K562 (cell line): ENCODE measurements around the gene DPH5. TPM values are rescaled to one million over a fixed set of nuclear protein-coding genes. Genes with fewer than 3 reads are reported as not detected.

Experiments
- ATAC-seq: fragments of 200-7000 bp; cut with Tn5 transposase; 3 replicates; pipeline ENCODE4 v1.9.1; 2020; ENCODE audit warnings: moderate library complexity
- BruUV-seq: library from RNA; stranded (reverse); fragments of 400-500 nt; replicated peaks from 2 replicates; lab custom pipeline; 2021; lab: Mats Ljungman, UMichigan
- CTCF ChIA-PET: fragments of 300-600 bp; formaldehyde crosslinking; extraction: SDS; loops from one replicate; lab custom pipeline; 2021; ENCODE audit warnings: low intra/inter-chr PET ratio; lab: Yijun Ruan, JAX
- POLR2A ChIA-PET: fragments of 300-600, 350-650 bp; sonication (Branson Sonifier 250); formaldehyde crosslinking; extraction: SDS; loops from one replicate; lab custom pipeline; 2021; ENCODE audit warnings: antibody characterized with exemption, inconsistent platforms; lab: Yijun Ruan, JAX
- DNase-seq, 4 experiments: peaks; one replicate each; pipeline versions ENCODE4 v3.0.0 to v3.0.0-alpha.2; 2011 to 2018; ENCODE audit warnings: low spot score in 3 of 4, mixed read lengths in 3 of 4; ENCODE audit errors: extremely low read depth in 1 of 4
- FAIRE-seq: peaks from 2 replicates; lab custom pipeline; 2011; peaks lifted over from hg19 to GRCh38; lab: Jason Lieb, UNC
- H2AFZ ChIP-seq: 2 replicates; pipeline ENCODE4 v1.6.0; 2011; ENCODE audit warnings: low read depth, low read length, control low read depth, inconsistent platforms
- H3K27ac ChIP-seq: fragments of 200-600 bp; 3 replicates; pipeline ENCODE4 v1.8.0; 2011; ENCODE audit warnings: low read depth, mild to moderate bottlenecking, control low read depth, inconsistent platforms, low read length, moderate library complexity, mixed read lengths; ENCODE audit errors: extremely low read depth
- H3K27me3 ChIP-seq, 2 experiments: fragments of 300-600 bp in 1 of 2; 2 replicates in 1 of 2; 3 replicates in 1 of 2; pipeline versions ENCODE4 v1.6.0 to v1.8.0; 2011; ENCODE audit warnings: inconsistent platforms in 2 of 2, low read length in 2 of 2, mild to moderate bottlenecking in 1 of 2, mixed read lengths in 1 of 2, moderate library complexity in 1 of 2; ENCODE audit not compliant: control insufficient read depth in 2 of 2, insufficient read depth in 2 of 2
- H3K36me3 ChIP-seq: fragments of 300-600 bp; 3 replicates; pipeline ENCODE4 v1.8.0; 2011; ENCODE audit warnings: mild to moderate bottlenecking, low read length, inconsistent platforms; ENCODE audit not compliant: control insufficient read depth, insufficient read depth
- H3K4me1 ChIP-seq, 2 experiments: fragments of 200-600 bp in 1 of 2; replicated peaks in 1 of 2; 2 replicates in 1 of 2; 3 replicates in 1 of 2; pipeline versions ENCODE4 v1.5.1 to v1.8.0; 2011; ENCODE audit warnings: inconsistent platforms in 2 of 2, low read length in 2 of 2, mild to moderate bottlenecking in 1 of 2, mixed read lengths in 1 of 2, moderate library complexity in 1 of 2; ENCODE audit not compliant: control insufficient read depth in 2 of 2, insufficient read depth in 2 of 2
- H3K4me2 ChIP-seq: 2 replicates; pipeline ENCODE4 v1.6.1; 2011; ENCODE audit warnings: low read length, control low read depth, inconsistent platforms, mixed read lengths; ENCODE audit not compliant: insufficient read depth
- H3K4me3 ChIP-seq: fragments of 200-600 bp; sonication (generic), shearing (Covaris generic); 2 replicates; pipeline ENCODE4 v1.5.1; 2016; ENCODE audit warnings: control low read depth, inconsistent platforms
- H3K79me2 ChIP-seq: fragments of 200-600 bp; 3 replicates; pipeline ENCODE4 v1.8.0; 2011; ENCODE audit warnings: low read length, inconsistent platforms; ENCODE audit not compliant: control insufficient read depth, insufficient read depth
- H3K9ac ChIP-seq, 2 experiments: 2 replicates each; pipeline versions ENCODE4 v1.6.0 to v1.6.1; 2011; ENCODE audit warnings: low read depth in 2 of 2, low read length in 2 of 2, control low read depth in 1 of 2, inconsistent platforms in 1 of 2, mild to moderate bottlenecking in 1 of 2, mixed read lengths in 1 of 2; ENCODE audit not compliant: insufficient read depth in 1 of 2
- H3K9me1 ChIP-seq: one replicate; pipeline ENCODE4 v1.6.0; 2011; ENCODE audit warnings: inconsistent platforms, mild to moderate bottlenecking, low read length, moderate library complexity; ENCODE audit not compliant: control insufficient read depth, insufficient read depth
- H3K9me3 ChIP-seq: replicated peaks from 2 replicates; pipeline ENCODE4 v1.5.1; 2011; ENCODE audit warnings: low read depth, low read length, inconsistent platforms; ENCODE audit not compliant: control insufficient read depth, insufficient read depth
- H4K20me1 ChIP-seq: replicated peaks from 2 replicates; pipeline ENCODE4 v1.6.1; 2011; ENCODE audit warnings: low read length, inconsistent platforms, mixed read lengths; ENCODE audit not compliant: control insufficient read depth, insufficient read depth
- BCOR ChIP-seq: fragments of 450-650 bp; IDR thresholded peaks from 2 replicates; pipeline ENCODE4 v1.6.1; 2016
- KDM5B ChIP-seq: fragments of 200-600 bp; sonication (generic); IDR thresholded peaks from 2 replicates; pipeline ENCODE4 v1.6.1; 2012; ENCODE audit warnings: low read depth, mild to moderate bottlenecking, moderate library complexity, low read length, control low read depth, inconsistent platforms; ENCODE audit not compliant: insufficient replicate concordance
- RBM25 ChIP-seq: fragments of 200-400 bp; formaldehyde crosslinking; IDR thresholded peaks from 2 replicates; pipeline ENCODE4 v1.6.1; 2018; ENCODE audit warnings: low read length, low read depth, moderate library complexity; ENCODE audit not compliant: severe bottlenecking
- WGBS: fragments of 100-300 bp; shearing (Covaris generic); methylation state at CpG from one replicate; pipeline ENCODE4 v1.1.6; 2016; ENCODE audit warnings: low coverage, mixed read lengths; ENCODE audit not compliant: insufficient coverage; ENCODE audit errors: missing lambda C conversion rate; 5-methylcytosine and 5-hydroxymethylcytosine counted together
- in situ Hi-C: fragments of 300-500 bp; cut with MboI; formaldehyde crosslinking; loops from 4 replicates; pipeline ENCODE4 v1.15.0; 2018; ENCODE audit warnings: inconsistent platforms, mixed read lengths
- intact Hi-C: fragments of 100-400 bp; cut with micrococcal nuclease; formaldehyde crosslinking; loops from 2 replicates; pipeline ENCODE4 v1.14.2; 2022
- polyA plus RNA-seq, 8 experiments: library from polyadenylated mRNA; depleted of rRNA in 4 of 8; stranded (reverse) in 5 of 8; unstranded in 3 of 8; fragments of >200 nt; fragmentation: Nextera tagmentation in 2 of 8; fragmentation: Illumina TruSeq in 1 of 8; extraction: Ambion mirVana in 2 of 8; extraction: Trizol in 1 of 8; gene quantifications; 2 replicates each; pipeline versions ENCODE4 v1.2.1 to v1.2.3, GENCODE V29; 2011 to 2014; ENCODE audit warnings: inconsistent platforms in 1 of 8, missing spikeins in 1 of 8
- total RNA-seq, 7 experiments: library from RNA; depleted of rRNA in 6 of 7; stranded (reverse); fragments of >200 nt in 6 of 7; fragmentation: Illumina TruSeq in 2 of 7; extraction: Trizol in 2 of 7; gene quantifications; 2 replicates each; pipeline versions ENCODE4 v1.2.1 to v1.2.3, GENCODE V29; 2011 to 2021; ENCODE audit warnings: low replicate concordance in 1 of 7
- TF ChIP-seq, protein P1 (sequence below): fragments of 250-450 bp; sonication (Bioruptor Pico); IDR thresholded peaks from 2 replicates; pipeline ENCODE4 v1.9.0; 2021; ENCODE audit warnings: mild to moderate bottlenecking, inconsistent platforms
- TF ChIP-seq, protein P2 (sequence below): fragments of 450-650 bp; IDR thresholded peaks from 2 replicates; pipeline ENCODE4 v1.6.1; 2016; ENCODE audit warnings: missing biosample characterization, missing genetic modification characterization

The DPH5 gene
- total and polyA plus RNA-seq, 9 of the 15 experiments (the other 6 are each of a cell fraction or from before 2014, with no cell fraction given), result 37.6 to 159 (median 89.7) TPM

DNA sequence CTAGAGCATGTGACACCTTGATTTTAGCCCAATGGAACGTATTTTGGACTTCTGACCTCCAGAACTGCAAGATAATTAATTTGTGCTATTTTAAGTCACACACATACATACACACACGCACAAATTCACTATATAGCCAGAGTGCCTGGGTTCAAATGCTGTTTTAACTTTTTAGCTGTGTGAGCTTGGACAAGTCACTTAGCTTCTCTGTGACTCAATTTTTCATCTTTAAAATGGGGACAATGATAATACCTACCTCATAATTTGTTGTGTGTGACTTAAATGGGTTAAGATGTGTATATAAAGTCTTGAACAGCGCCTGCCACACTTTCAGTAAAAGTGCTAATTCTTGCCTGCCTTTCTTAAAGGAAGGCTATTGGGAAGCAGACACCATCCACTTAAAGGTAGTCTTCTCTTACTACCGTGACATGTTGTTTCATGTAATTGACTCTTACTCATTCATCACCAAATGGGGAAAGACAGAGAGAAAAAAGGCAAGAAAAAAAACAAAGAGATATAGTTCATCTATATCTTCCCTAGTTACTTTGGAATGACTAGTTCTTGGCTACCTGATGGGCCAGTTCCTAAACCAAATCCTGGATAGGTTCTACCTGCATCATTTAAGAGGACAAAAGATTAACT, 73.4 kb downstream of the DPH5 start:
- CTCF ChIA-PET, result no interaction called here
- Histone ChIP-seq H3K4me3 (no peak overlapping the region), H3K4me2 (no peak overlapping the region), H3K4me1 (peaks cover 9 to 10% of the 10 kb centered on the region in 2 experiments; a peak in 3 of 5 replicates), H3K9me3 (no peaks in the 10 kb centered on the region), H3K36me3 (peaks cover 14% of the 10 kb centered on the region), H3K9ac (no peak overlapping the region), H3K9me1 (no peaks in the 10 kb centered on the region), H3K27ac (no peak overlapping the region), H3K79me2 (no peaks in the 10 kb centered on the region; the same call in 2 of the 3 replicates), H4K20me1 (no peaks in the 10 kb centered on the region), H2AFZ (no peak overlapping the region), H3K27me3 (no peaks in the 10 kb centered on the region)
- in situ Hi-C loops, result no loop called here
- ATAC-seq (no peak), DNase-seq (no peak), FAIRE-seq (no peak)
- POLR2A ChIA-PET, result interaction anchor here (0.7 kb wide), 1 partner anchor 9 kb away, joined by 3 read pairs; no protein-coding TSS in a partner anchor
- TF ChIP-seq, protein P1, sequence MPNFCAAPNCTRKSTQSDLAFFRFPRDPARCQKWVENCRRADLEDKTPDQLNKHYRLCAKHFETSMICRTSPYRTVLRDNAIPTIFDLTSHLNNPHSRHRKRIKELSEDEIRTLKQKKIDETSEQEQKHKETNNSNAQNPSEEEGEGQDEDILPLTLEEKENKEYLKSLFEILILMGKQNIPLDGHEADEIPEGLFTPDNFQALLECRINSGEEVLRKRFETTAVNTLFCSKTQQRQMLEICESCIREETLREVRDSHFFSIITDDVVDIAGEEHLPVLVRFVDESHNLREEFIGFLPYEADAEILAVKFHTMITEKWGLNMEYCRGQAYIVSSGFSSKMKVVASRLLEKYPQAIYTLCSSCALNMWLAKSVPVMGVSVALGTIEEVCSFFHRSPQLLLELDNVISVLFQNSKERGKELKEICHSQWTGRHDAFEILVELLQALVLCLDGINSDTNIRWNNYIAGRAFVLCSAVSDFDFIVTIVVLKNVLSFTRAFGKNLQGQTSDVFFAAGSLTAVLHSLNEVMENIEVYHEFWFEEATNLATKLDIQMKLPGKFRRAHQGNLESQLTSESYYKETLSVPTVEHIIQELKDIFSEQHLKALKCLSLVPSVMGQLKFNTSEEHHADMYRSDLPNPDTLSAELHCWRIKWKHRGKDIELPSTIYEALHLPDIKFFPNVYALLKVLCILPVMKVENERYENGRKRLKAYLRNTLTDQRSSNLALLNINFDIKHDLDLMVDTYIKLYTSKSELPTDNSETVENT (CRISPR knock-in tag), result no peak
- TF ChIP-seq RBM25, result peak; percentile 64
- TF ChIP-seq BCOR, result peak; percentile 66
- no peak for TF ChIP-seq KDM5B
- TF ChIP-seq, protein P2, sequence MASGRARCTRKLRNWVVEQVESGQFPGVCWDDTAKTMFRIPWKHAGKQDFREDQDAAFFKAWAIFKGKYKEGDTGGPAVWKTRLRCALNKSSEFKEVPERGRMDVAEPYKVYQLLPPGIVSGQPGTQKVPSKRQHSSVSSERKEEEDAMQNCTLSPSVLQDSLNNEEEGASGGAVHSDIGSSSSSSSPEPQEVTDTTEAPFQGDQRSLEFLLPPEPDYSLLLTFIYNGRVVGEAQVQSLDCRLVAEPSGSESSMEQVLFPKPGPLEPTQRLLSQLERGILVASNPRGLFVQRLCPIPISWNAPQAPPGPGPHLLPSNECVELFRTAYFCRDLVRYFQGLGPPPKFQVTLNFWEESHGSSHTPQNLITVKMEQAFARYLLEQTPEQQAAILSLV (tag), result no peak
- WGBS, result 89% methylated on average over 4 of the region's 4 CpGs
- intact Hi-C loops, result no loop called here
- no TSS peak for BruUV-seq
